Transverse colon (tissue), 4 donors: ENCODE data around the gene RAB27B. TPM values are rescaled to one million over a fixed set of nuclear protein-coding genes. Genes with fewer than 3 reads are reported as not detected.

Experiments used
- DNase-seq: peaks from one replicate; pipeline ENCODE4 v3.0.0-alpha.2; 2019
- H3K27ac ChIP-seq, 4 donors: fragments of 200-600 bp; sonication (generic); 2 replicates each; pipeline ENCODE4 v1.5.1; 2016 to 2018; ENCODE audit warnings: inconsistent platforms in 4 of 4
- H3K27me3 ChIP-seq: fragments of 200-600 bp; sonication (generic); 2 replicates; pipeline ENCODE4 v1.5.1; 2017; ENCODE audit warnings: inconsistent platforms
- H3K36me3 ChIP-seq, 4 donors: fragments of 200-600 bp; sonication (generic); 2 replicates each; pipeline ENCODE4 v1.5.1; 2017 to 2019; ENCODE audit warnings: inconsistent platforms in 4 of 4
- H3K4me1 ChIP-seq, 4 donors: fragments of 200-600 bp; sonication (generic); 2 replicates each; pipeline ENCODE4 v1.5.1; 2017 to 2020; ENCODE audit warnings: inconsistent platforms in 4 of 4
- H3K4me3 ChIP-seq, 4 donors: fragments of 200-600 bp; sonication (generic); 1 replicate in 1 of 4; 2 replicates in 3 of 4; pipeline versions ENCODE4 v1.5.1 to v1.6.1; 2017 to 2019; ENCODE audit warnings: inconsistent platforms in 4 of 4
- H3K9me3 ChIP-seq, 2 donors: fragments of 200-600 bp; sonication (generic); 2 replicates each; pipeline ENCODE4 v1.5.1; 2017 to 2019; ENCODE audit warnings: inconsistent platforms in 2 of 2
- CTCF ChIP-seq, 5 experiments: fragments of 200-600 bp in 3 of 5; fragments of 450-650 bp in 2 of 5; sonication (generic) in 3 of 5; IDR thresholded peaks; 1 replicate in 2 of 5; 2 replicates in 3 of 5; pipeline ENCODE4 v1.5.1; 2016 to 2017; ENCODE audit warnings: antibody characterized with exemption in 5 of 5, inconsistent platforms in 3 of 5, mild to moderate bottlenecking in 2 of 5, moderate library complexity in 1 of 5
- EP300 ChIP-seq: sonication (generic); formaldehyde crosslinking; IDR thresholded peaks from one replicate; pipeline ENCODE4 v1.6.1; 2017; ENCODE audit warnings: antibody characterized with exemption, low read depth
- POLR2A ChIP-seq: fragments of 450-650 bp; IDR thresholded peaks from one replicate; pipeline ENCODE4 v1.6.1; 2016; ENCODE audit warnings: antibody characterized with exemption, mild to moderate bottlenecking, moderate library complexity
- POLR2AphosphoS5 ChIP-seq, 3 donors: sonication (generic); formaldehyde crosslinking; IDR thresholded peaks; one replicate each; pipeline ENCODE4 v1.6.1; 2016; ENCODE audit warnings: antibody characterized with exemption in 3 of 3
- WGBS, 2 donors: methylation state at CpG; one replicate each; pipeline ENCODE4 v1.1.5; 2018; ENCODE audit warnings: low coverage in 1 of 2; 5-methylcytosine and 5-hydroxymethylcytosine counted together
- in situ Hi-C, 4 donors: fragments of 200-750 bp; cut with MboI; loops; one replicate each; pipeline versions ENCODE4 v1.15.0 to v1.15.1; 2017; ENCODE audit warnings: low sequenced_read_pairs in 3 of 4, low pct_ligation_motif_present in 1 of 4, low pct_unique_long_range_greater_than_20kb in 1 of 4
- intact Hi-C: fragments of 100-400 bp; cut with DNase I; formaldehyde crosslinking; loops from one replicate; pipeline ENCODE4 v1.15.1; 2023; ENCODE audit warnings: low total_unique reads
- total RNA-seq, 4 donors: library from RNA; depleted of rRNA; stranded (reverse); fragments of >200 nt; gene quantifications; one replicate each; pipeline ENCODE4 v1.1.0, GENCODE V29; 2016

The RAB27B gene
- total RNA-seq, 4 donors from 2014 or later, result 1.2 to 6.0 (median 3.5) TPM

- Histone ChIP-seq H3K27ac (no peak overlapping the region), H3K27me3 (no peaks in the 10 kb centered on the region), H3K9me3 (no peaks in the 10 kb centered on the region), H3K4me1 (no peaks in the 10 kb centered on the region), H3K36me3 (peaks cover 0 to 3% (median 0%) of the 10 kb centered on the region in 4 donors), H3K4me3 (no peak overlapping the region)
- TF ChIP-seq POLR2A (no peak), POLR2AphosphoS5 (IDR thresholded peaks at IDR 0.05) (no peak), CTCF (IDR thresholded peaks at IDR 0.05) (no peak), EP300 (no peak)
- no peak for DNase-seq
- WGBS, 2 donors, result 84% methylated on average over 4 to 6 of the region's 6 CpGs
- in situ Hi-C loops, result no loop called here
- intact Hi-C loops, result no loop called here
These were observed 91.1 kb downstream of the RAB27B start for GRCh38 chr18:54919412-54919811.

- Histone ChIP-seq H3K27ac (no peak overlapping the region), H3K36me3 (peaks cover 0 to 21% (median 0%) of the 10 kb centered on the region in 4 donors), H3K9me3 (no peaks in the 10 kb centered on the region), H3K4me1 (no peaks in the 10 kb centered on the region), H3K27me3 (no peaks in the 10 kb centered on the region), H3K4me3 (no peak overlapping the region)
- TF ChIP-seq EP300, result no peak
- 76 to 88% methylated on average over 4 of the region's 4 CpGs for WGBS, 2 donors
- in situ Hi-C loops (no loop called here), intact Hi-C loops (no loop called here)
- DNase-seq, result no peak
These were observed 95.2 kb downstream of the RAB27B start for GRCh38 chr18:54923339-54923956.

GRCh38 chr18:54924948-54925347, 96.7 kb downstream of the RAB27B start:
- in situ Hi-C loops (no loop called here), intact Hi-C loops (no loop called here)
- Histone ChIP-seq H3K27me3 (no peaks in the 10 kb centered on the region), H3K27ac (no peak overlapping the region), H3K4me3 (no peak overlapping the region), H3K4me1 (no peaks in the 10 kb centered on the region), H3K9me3 (no peaks in the 10 kb centered on the region), H3K36me3 (peaks cover 0 to 21% (median 0%) of the 10 kb centered on the region in 4 donors)
- WGBS, 2 donors, result 81 to 100% methylated on average over 1 of the region's 1 CpG
- no peak for TF ChIP-seq POLR2A
- DNase-seq, result no peak

GRCh38 chr18:54926593-54927325, 98.5 kb downstream of the RAB27B start:
- 90 to 97% methylated on average over 3 of the region's 3 CpGs for WGBS, 2 donors
- no peak overlapping the region for H3K4me3 ChIP-seq
- H3K4me1 ChIP-seq, result no peaks in the 10 kb centered on the region
- no peaks in the 10 kb centered on the region for H3K9me3 ChIP-seq
- intact Hi-C loops (no loop called here), in situ Hi-C loops (no loop called here)
- H3K27me3 ChIP-seq, result no peaks in the 10 kb centered on the region
- H3K36me3 ChIP-seq, result peaks cover 0 to 18% (median 0%) of the 10 kb centered on the region in 4 donors
- H3K27ac ChIP-seq, result no peak overlapping the region
- no peak for TF ChIP-seq POLR2AphosphoS5 (IDR thresholded peaks at IDR 0.05)
- no peak for TF ChIP-seq CTCF (IDR thresholded peaks at IDR 0.05)
- TF ChIP-seq POLR2A, result no peak
- TF ChIP-seq EP300, result no peak
- no peak for DNase-seq

GRCh38 chr18:54928236-54928635, 100.0 kb downstream of the RAB27B start:
- Histone ChIP-seq H3K36me3 (peaks cover 0 to 18% (median 0%) of the 10 kb centered on the region in 4 donors), H3K9me3 (no peaks in the 10 kb centered on the region), H3K4me1 (no peaks in the 10 kb centered on the region), H3K27ac (no peak overlapping the region), H3K27me3 (no peaks in the 10 kb centered on the region), H3K4me3 (no peak overlapping the region)
- DNase-seq, result no peak
- in situ Hi-C loops (no loop called here), intact Hi-C loops (no loop called here)
- 92% methylated on average over 2 of the region's 2 CpGs; no CpG with 5 or more reads in 1 of the 2 donors for WGBS, 2 donors
- no peak for TF ChIP-seq POLR2AphosphoS5 (IDR thresholded peaks at IDR 0.05)
- no peak for TF ChIP-seq POLR2A
- no peak for TF ChIP-seq EP300
- TF ChIP-seq CTCF (IDR thresholded peaks at IDR 0.05), result no peak
